C4-2B (cell line): ENCODE results near the gene GALNT17.

Experiments
- H3K27ac ChIP-seq: fragments of 450-650 bp; 2 replicates; pipeline ENCODE4 v1.5.1; 2017
- CTCF ChIP-seq: fragments of 450-650 bp; conservative IDR thresholded peaks from 2 replicates; pipeline ENCODE4 v1.5.1; 2017; ENCODE audit warnings: mild to moderate bottlenecking
- ZFX ChIP-seq: fragments of 450-650 bp; IDR thresholded peaks from 2 replicates; pipeline ENCODE4 v1.6.1; 2017

Gene GALNT17

GRCh38 chr7:71363627-71364026 is 231.7 kb downstream of the GALNT17 start:
- TF ChIP-seq ZFX, result no peak
- TF ChIP-seq CTCF, result no peak
- H3K27ac ChIP-seq, result no peak overlapping the region

GRCh38 chr7:71364551-71364950 is 232.6 kb downstream of the GALNT17 start:
- no peak overlapping the region for H3K27ac ChIP-seq
- no peak for TF ChIP-seq CTCF
- TF ChIP-seq ZFX, result no peak

GRCh38 chr7:71372991-71373390 is 241.0 kb downstream of the GALNT17 start:
- H3K27ac ChIP-seq, result no peak overlapping the region
- TF ChIP-seq CTCF, result no peak
- TF ChIP-seq ZFX, result no peak

- H3K27ac ChIP-seq, result no peak overlapping the region
- no peak for TF ChIP-seq CTCF
- no peak for TF ChIP-seq ZFX
Measured at GRCh38 chr7:71377062-71377461, 245.1 kb downstream of the GALNT17 start.

- TF ChIP-seq CTCF, result no peak
- TF ChIP-seq ZFX, result no peak
Measured at GRCh38 chr7:71377469-71377868, 245.5 kb downstream of the GALNT17 start.

GRCh38 chr7:71384094-71384493 is 252.2 kb downstream of the GALNT17 start:
- no peak for TF ChIP-seq CTCF
- no peak for TF ChIP-seq ZFX
- no peak overlapping the region for H3K27ac ChIP-seq

More at GRCh38 chr7:71377469-71377868, 245.5 kb downstream of the GALNT17 start:
- H3K27ac ChIP-seq, result no peak overlapping the region

- H3K27ac ChIP-seq, result no peak overlapping the region
- TF ChIP-seq ZFX (no peak), CTCF (no peak)
Measured at GRCh38 chr7:71385330-71385729, 253.4 kb downstream of the GALNT17 start.
